H1 (cell line): Measurements from ENCODE around the gene LIG4. TPM values are rescaled to one million over a fixed set of nuclear protein-coding genes. Genes with fewer than 3 reads are reported as not detected.

Experiments
- CTCF ChIA-PET: fragments of 300-600 bp; sonication (Branson Sonifier 250); formaldehyde crosslinking; loops from one replicate; lab custom pipeline; 2021; ENCODE audit not compliant: partially characterized antibody; lab: Charles Lee
- POLR2A ChIA-PET: fragments of 300-600 bp; sonication (Branson Sonifier 250); formaldehyde crosslinking; loops from one replicate; lab custom pipeline; 2021; ENCODE audit warnings: inconsistent platforms; ENCODE audit not compliant: partially characterized antibody; lab: Charles Lee
- DNase-seq, 2 experiments: peaks; one replicate each; pipeline versions ENCODE4 v3.0.0 to v3.0.0-alpha.2; 2010 to 2022; ENCODE audit warnings: low spot score in 2 of 2, low read depth in 1 of 2, mixed read lengths in 1 of 2
- FAIRE-seq: peaks from 2 replicates; lab custom pipeline; 2011; peaks lifted over from hg19 to GRCh38; lab: Jason Lieb, UNC
- H2AFZ ChIP-seq: 2 replicates; pipeline ENCODE4 v1.8.1; 2012; ENCODE audit warnings: low read length, inconsistent platforms
- H2AK5ac ChIP-seq: 2 replicates; pipeline ENCODE4 v1.6.1; 2013; ENCODE audit warnings: low read depth, low read length
- H2BK120ac ChIP-seq: replicated peaks from 2 replicates; pipeline ENCODE3; 2013; ENCODE audit warnings: low read depth, low read length, inconsistent platforms
- H2BK12ac ChIP-seq: 2 replicates; pipeline ENCODE4 v1.6.1; 2013; ENCODE audit warnings: low read depth, low read length
- H2BK15ac ChIP-seq: 2 replicates; pipeline ENCODE4 v1.6.1; 2013; ENCODE audit warnings: low read length
- H2BK20ac ChIP-seq: 2 replicates; pipeline ENCODE4 v1.6.1; 2013; ENCODE audit warnings: low read length
- H2BK5ac ChIP-seq: 2 replicates; pipeline ENCODE4 v1.6.1; 2013; ENCODE audit warnings: low read depth, low read length
- H3K14ac ChIP-seq: 2 replicates; pipeline ENCODE4 v1.6.1; 2013; ENCODE audit warnings: inconsistent platforms; ENCODE audit not compliant: insufficient read length
- H3K18ac ChIP-seq: 2 replicates; pipeline ENCODE4 v1.6.1; 2013; ENCODE audit warnings: low read length; ENCODE audit errors: extremely low read depth
- H3K23ac ChIP-seq: 2 replicates; pipeline ENCODE4 v1.6.1; 2013; ENCODE audit warnings: inconsistent platforms; ENCODE audit not compliant: insufficient read length
- H3K23me2 ChIP-seq: 2 replicates; pipeline ENCODE4 v1.6.1; 2013; ENCODE audit warnings: low read depth, low read length
- H3K27ac ChIP-seq: 2 replicates; pipeline ENCODE4 v1.6.1; 2011; ENCODE audit warnings: low read depth, low read length, inconsistent platforms
- H3K27me3 ChIP-seq, 4 experiments: replicated peaks in 1 of 4; 1 replicate in 1 of 4; 2 replicates in 3 of 4; pipeline versions ENCODE4 v1.6.1 to v1.8.1; 2011 to 2013; ENCODE audit warnings: low read length in 3 of 4, mild to moderate bottlenecking in 3 of 4, inconsistent platforms in 2 of 4, mixed read lengths in 2 of 4, moderate library complexity in 1 of 4; ENCODE audit not compliant: control insufficient read depth in 3 of 4, insufficient read depth in 3 of 4; ENCODE audit errors: extremely low read depth in 1 of 4
- H3K36me3 ChIP-seq, 4 experiments: 2 replicates each; pipeline versions ENCODE4 v1.6.1 to v1.8.1; 2011 to 2013; ENCODE audit warnings: mild to moderate bottlenecking in 4 of 4, low read length in 3 of 4, moderate library complexity in 2 of 4, control low read depth in 1 of 4, inconsistent platforms in 1 of 4; ENCODE audit not compliant: insufficient read depth in 4 of 4, control insufficient read depth in 2 of 4
- H3K4ac ChIP-seq: replicated peaks from 2 replicates; pipeline ENCODE3; 2013; ENCODE audit warnings: low read length, low read depth, mixed read lengths, inconsistent platforms; ENCODE audit not compliant: insufficient read length
- H3K4me1 ChIP-seq, 4 experiments: replicated peaks in 1 of 4; 1 replicate in 1 of 4; 2 replicates in 3 of 4; pipeline versions ENCODE4 v1.6.1 to v1.8.1; 2011 to 2013; ENCODE audit warnings: low read length in 3 of 4, inconsistent platforms in 2 of 4, mixed read lengths in 1 of 4; ENCODE audit not compliant: insufficient read depth in 4 of 4, control insufficient read depth in 3 of 4
- H3K4me2 ChIP-seq, 2 experiments: 2 replicates each; pipeline versions ENCODE4 v1.6.1 to v1.8.1; 2011 to 2013; ENCODE audit warnings: low read depth in 2 of 2, low read length in 2 of 2, control low read depth in 1 of 2, inconsistent platforms in 1 of 2, mild to moderate bottlenecking in 1 of 2; ENCODE audit not compliant: insufficient read depth in 1 of 2
- H3K4me3 ChIP-seq, 4 experiments: fragments of 200-600, 300-600 bp in 1 of 4; sonication (generic), shearing (Covaris generic), sonication (Bioruptor Twin) in 1 of 4; 2 replicates each; pipeline versions ENCODE4 v1.5.1 to v1.8.1; 2011 to 2016; ENCODE audit warnings: low read length in 4 of 4, low read depth in 3 of 4, control low read depth in 2 of 4, inconsistent platforms in 2 of 4, mild to moderate bottlenecking in 2 of 4, mixed read lengths in 1 of 4, moderate library complexity in 1 of 4; ENCODE audit not compliant: insufficient read depth in 2 of 4; ENCODE audit errors: extremely low read depth in 1 of 4
- H3K56ac ChIP-seq: replicated peaks from 2 replicates; pipeline ENCODE3; 2013; ENCODE audit warnings: low read depth, mild to moderate bottlenecking, mixed read lengths, low read length, inconsistent platforms; ENCODE audit not compliant: insufficient read length
- H3K79me1 ChIP-seq: 2 replicates; pipeline ENCODE4 v1.6.1; 2013; ENCODE audit warnings: low read depth, low read length, control low read depth
- H3K79me2 ChIP-seq, 2 experiments: 2 replicates each; pipeline versions ENCODE4 v1.6.1 to v1.8.1; 2012 to 2013; ENCODE audit warnings: low read length in 2 of 2, mild to moderate bottlenecking in 2 of 2, inconsistent platforms in 1 of 2; ENCODE audit not compliant: insufficient read depth in 2 of 2, control insufficient read depth in 1 of 2
- H3K9ac ChIP-seq, 4 experiments: replicated peaks in 1 of 4; 1 replicate in 1 of 4; 2 replicates in 3 of 4; pipeline versions ENCODE4 v1.6.1 to v1.8.1; 2011 to 2013; ENCODE audit warnings: low read depth in 3 of 4, low read length in 3 of 4, control low read depth in 2 of 4, mild to moderate bottlenecking in 2 of 4, moderate library complexity in 2 of 4, inconsistent platforms in 1 of 4; ENCODE audit errors: extremely low read depth in 1 of 4
- H3K9me3 ChIP-seq, 2 experiments: 2 replicates each; pipeline versions ENCODE4 v1.6.1 to v1.8.1; 2012 to 2013; ENCODE audit warnings: mild to moderate bottlenecking in 2 of 2, moderate library complexity in 2 of 2, control low read depth in 1 of 2, inconsistent platforms in 1 of 2, low read depth in 1 of 2, low read length in 1 of 2, mixed read lengths in 1 of 2; ENCODE audit not compliant: insufficient read depth in 2 of 2
- H4K20me1 ChIP-seq, 2 experiments: replicated peaks in 1 of 2; 2 replicates each; pipeline versions ENCODE3 to v1.8.1; 2011 to 2013; ENCODE audit warnings: inconsistent platforms in 2 of 2, low read length in 2 of 2, mild to moderate bottlenecking in 1 of 2; ENCODE audit not compliant: insufficient read depth in 2 of 2, control insufficient read depth in 1 of 2
- H4K5ac ChIP-seq: 2 replicates; pipeline ENCODE4 v1.6.1; 2013; ENCODE audit warnings: low read length, low read depth, mixed read lengths, inconsistent platforms; ENCODE audit not compliant: insufficient read length
- H4K8ac ChIP-seq: 2 replicates; pipeline ENCODE4 v1.8.0; 2013; ENCODE audit warnings: mild to moderate bottlenecking, moderate library complexity, low read length, inconsistent platforms; ENCODE audit not compliant: insufficient read depth; ENCODE audit errors: extremely low read depth
- H4K91ac ChIP-seq: replicated peaks from 2 replicates; pipeline ENCODE3; 2013; ENCODE audit warnings: low read length, mixed read lengths, inconsistent platforms; ENCODE audit not compliant: insufficient read length
- BACH1 ChIP-seq: IDR thresholded peaks from 2 replicates; pipeline ENCODE4 v1.6.1; 2012; ENCODE audit warnings: low read length, improper control_type of control experiment
- WGBS, 2 experiments: shearing (Covaris generic) in 1 of 2; methylation state at CpG; one replicate each; pipeline versions ENCODE4 v1.1.6 to v1.1.7; 2013 to 2015; ENCODE audit warnings: low lambda C conversion rate in 2 of 2, mixed read lengths in 2 of 2, inconsistent platforms in 1 of 2, low coverage in 1 of 2, missing lambda C conversion rate in 1 of 2; ENCODE audit not compliant: insufficient replicate concordance in 2 of 2, insufficient coverage in 1 of 2, insufficient read length in 1 of 2; ENCODE audit errors: extremely low coverage in 1 of 2, missing lambda C conversion rate in 1 of 2; 5-methylcytosine and 5-hydroxymethylcytosine counted together
- polyA plus RNA-seq, 7 experiments: library from polyadenylated mRNA; depleted of rRNA in 3 of 7; stranded (reverse) in 5 of 7; unstranded in 2 of 7; fragments of >200 nt in 5 of 7; fragments of 200-250 nt in 2 of 7; gene quantifications; 1 replicate in 5 of 7; 2 replicates in 1 of 7; 4 replicates in 1 of 7; pipeline versions ENCODE4 v1.2.1 to v1.2.3, GENCODE V29; 2011 to 2013; ENCODE audit warnings: missing spikeins in 2 of 7, mixed read lengths in 2 of 7
- total RNA-seq: library from RNA; stranded (reverse); fragmentation: NEBNext Ultra II Directional; extraction: Animal tissue kit (Norgen Biotek cat#: 25700); gene quantifications from 2 replicates; pipeline ENCODE4 v1.2.1, GENCODE V29; 2021

LIG4 gene
- total and polyA plus RNA-seq, 2 of the 8 experiments (the other 6 are each of a cell fraction or from before 2014, with no cell fraction given), result 1.1 to 4.5 TPM

DNA sequence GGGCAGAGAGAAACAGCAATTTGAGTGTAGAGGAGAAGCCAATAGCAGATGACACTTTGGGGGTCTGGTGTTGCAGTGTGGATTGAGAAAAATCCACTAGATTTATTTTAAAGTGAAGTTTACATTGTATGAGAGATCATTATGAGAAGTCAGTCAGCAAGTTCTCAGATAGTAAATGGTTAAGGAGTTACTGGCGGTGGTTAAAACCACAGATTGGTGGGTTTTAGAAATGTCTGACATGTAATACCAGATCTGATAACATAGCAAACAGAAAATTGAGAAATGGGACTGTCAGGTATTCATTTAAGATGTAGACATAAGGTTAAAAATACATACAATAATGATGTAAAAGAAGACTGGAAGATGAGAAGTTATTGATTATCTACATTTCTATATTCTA is 10.1 kb upstream of the LIG4 start:
- no peak for DNase-seq
- no peak overlapping the region for H2AK5ac ChIP-seq
- no peak overlapping the region for H2BK12ac ChIP-seq
- H3K9ac ChIP-seq, result no peak overlapping the region
- H4K20me1 ChIP-seq, result peaks cover 2 to 4% of the 10 kb centered on the region in 2 experiments
- no peak overlapping the region for H3K4ac ChIP-seq
- no peak overlapping the region for H3K56ac ChIP-seq
- H2BK20ac ChIP-seq, result no peak overlapping the region
- no peaks in the 10 kb centered on the region for H3K9me3 ChIP-seq
- peaks cover 0 to 6% (median 0%) of the 10 kb centered on the region in 4 experiments; a peak in 3 of 8 replicates for H3K36me3 ChIP-seq
- no peak overlapping the region for H2BK15ac ChIP-seq
- H3K4me3 ChIP-seq, result no peak overlapping the region
- no peak overlapping the region for H4K91ac ChIP-seq
- no peaks in the 10 kb centered on the region; the same call in 1 of the 2 replicates for H3K79me1 ChIP-seq
- no peak overlapping the region for H3K18ac ChIP-seq
- H3K79me2 ChIP-seq, result peaks cover 3 to 63% of the 10 kb centered on the region in 2 experiments; a peak in 3 of 4 replicates
- no peak overlapping the region for H2BK5ac ChIP-seq
- H4K5ac ChIP-seq, result no peak overlapping the region
- H3K4me2 ChIP-seq, result no peak overlapping the region
- no peak overlapping the region for H3K14ac ChIP-seq
- no peaks in the 10 kb centered on the region for H3K23me2 ChIP-seq
- H3K27ac ChIP-seq, result no peak overlapping the region
- FAIRE-seq, result no peak
- POLR2A ChIA-PET, result no interaction called here
- no peak overlapping the region for H2AFZ ChIP-seq
- no peak overlapping the region for H3K23ac ChIP-seq
- no peaks in the 10 kb centered on the region for H3K27me3 ChIP-seq
- 95% methylated on average over 1 of the region's 1 CpG; no CpG with 5 or more reads in 1 of the 2 experiments for WGBS, 2 experiments
- H3K4me1 ChIP-seq, result no peaks in the 10 kb centered on the region
- CTCF ChIA-PET, result interaction anchor here (1.1 kb wide), 1 partner anchor 827 kb away, joined by 3 read pairs; no protein-coding TSS in a partner anchor
- no peak overlapping the region for H4K8ac ChIP-seq
- no peak overlapping the region for H2BK120ac ChIP-seq
- no peak for TF ChIP-seq BACH1
